HEK293T (cell line): Measurements from ENCODE around the gene SYAP1.
"Not testable (repeated sequence)": the region's sequence is repeated elsewhere in the genome, so short reads cannot be mapped to it uniquely, and the experiment has no call there.

Source experiments
- ARNT ChIP-seq: fragments of 450-650 bp; IDR thresholded peaks from 2 replicates; pipeline ENCODE4 v1.6.1; 2017; ENCODE audit warnings: mild to moderate bottlenecking
- BHLHE40 ChIP-seq: fragments of 450-650 bp; IDR thresholded peaks from 2 replicates; pipeline ENCODE4 v1.6.1; 2016; ENCODE audit warnings: mild to moderate bottlenecking, moderate library complexity, borderline replicate concordance
- CTBP1 ChIP-seq: fragments of 450-650 bp; IDR thresholded peaks from 2 replicates; pipeline ENCODE4 v1.6.1; 2016; ENCODE audit warnings: borderline replicate concordance
- ELF4 ChIP-seq: fragments of 450-650 bp; IDR thresholded peaks from 2 replicates; pipeline ENCODE4 v1.6.1; 2017; ENCODE audit warnings: antibody characterized with exemption
- FOXA1 ChIP-seq: fragments of 450-650 bp; IDR thresholded peaks from 2 replicates; pipeline ENCODE4 v1.6.1; 2016; ENCODE audit warnings: mild to moderate bottlenecking
- FOXK2 ChIP-seq: fragments of 450-650 bp; IDR thresholded peaks from 2 replicates; pipeline ENCODE4 v1.6.1; 2016; ENCODE audit warnings: mild to moderate bottlenecking
- HDGF ChIP-seq: fragments of 450-650 bp; IDR thresholded peaks from 2 replicates; pipeline ENCODE4 v1.6.1; 2017; ENCODE audit warnings: antibody characterized with exemption, borderline replicate concordance
- SP1 ChIP-seq: fragments of 450-650 bp; IDR thresholded peaks from 2 replicates; pipeline ENCODE4 v1.6.1; 2017
- SUZ12 ChIP-seq: fragments of 450-650 bp; IDR thresholded peaks from 2 replicates; pipeline ENCODE4 v1.6.1; 2016; ENCODE audit warnings: mild to moderate bottlenecking
- TARDBP ChIP-seq: fragments of 450-650 bp; IDR thresholded peaks from 2 replicates; pipeline ENCODE4 v1.6.1; 2016
- ZNF384 ChIP-seq: fragments of 450-650 bp; IDR thresholded peaks from 2 replicates; pipeline ENCODE4 v1.6.1; 2016
- TF ChIP-seq, protein P1 (sequence below): fragments of 450-650 bp; IDR thresholded peaks from 2 replicates; pipeline ENCODE4 v1.6.1; 2016

DNA sequence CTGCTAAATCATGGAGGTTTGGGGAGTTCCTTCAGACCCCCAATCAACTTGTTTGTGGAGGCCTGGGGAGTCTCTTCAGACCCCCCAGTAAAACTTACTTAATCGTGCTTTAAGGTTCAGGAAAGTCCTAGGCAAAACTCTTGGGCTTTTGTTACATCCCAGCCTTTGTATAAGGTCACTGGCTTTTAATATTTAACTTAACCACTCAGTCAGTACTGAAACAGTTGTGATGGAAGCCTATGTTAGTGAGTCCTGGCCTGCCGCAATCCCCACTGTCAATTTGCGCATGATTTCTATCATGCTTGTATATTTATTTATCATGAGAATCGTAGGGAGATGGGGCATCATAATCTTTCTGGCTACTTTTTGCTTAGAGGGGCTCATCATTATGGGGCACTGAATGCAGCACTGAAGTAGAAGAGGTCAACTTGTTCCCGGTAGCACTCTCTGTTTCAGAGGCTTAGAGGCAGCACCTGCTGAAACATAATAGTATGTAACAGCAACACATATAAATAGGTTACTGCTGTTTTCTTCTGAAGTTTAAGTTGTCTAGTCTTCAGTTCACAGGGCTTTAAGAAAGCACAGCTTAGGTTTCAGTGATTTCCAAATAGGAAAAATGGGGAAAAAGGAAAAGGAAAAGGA lies 7.1 kb downstream of the SYAP1 start:
- not testable (repeated sequence) for TF ChIP-seq HDGF, SUZ12, SP1, ARNT, FOXK2, ELF4, TARDBP, FOXA1, ZNF384, CTBP1, BHLHE40
- TF ChIP-seq, protein P1, sequence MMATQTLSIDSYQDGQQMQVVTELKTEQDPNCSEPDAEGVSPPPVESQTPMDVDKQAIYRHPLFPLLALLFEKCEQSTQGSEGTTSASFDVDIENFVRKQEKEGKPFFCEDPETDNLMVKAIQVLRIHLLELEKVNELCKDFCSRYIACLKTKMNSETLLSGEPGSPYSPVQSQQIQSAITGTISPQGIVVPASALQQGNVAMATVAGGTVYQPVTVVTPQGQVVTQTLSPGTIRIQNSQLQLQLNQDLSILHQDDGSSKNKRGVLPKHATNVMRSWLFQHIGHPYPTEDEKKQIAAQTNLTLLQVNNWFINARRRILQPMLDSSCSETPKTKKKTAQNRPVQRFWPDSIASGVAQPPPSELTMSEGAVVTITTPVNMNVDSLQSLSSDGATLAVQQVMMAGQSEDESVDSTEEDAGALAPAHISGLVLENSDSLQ = not testable (repeated sequence)
